Right ventricle myocardium superior (tissue), 1 donor: ENCODE results near the gene MEF2C. TPM values are rescaled to one million over a fixed set of nuclear protein-coding genes. Genes with fewer than 3 reads are reported as not detected.
A peak's percentile ranks its signal among the peaks of the same experiment; 100 is the strongest.
"Not testable (repeated sequence)": the region's sequence is repeated elsewhere in the genome, so short reads cannot be mapped to it uniquely, and the experiment has no call there.

ENCODE experiments used
- ATAC-seq: fragments of 200-7000 bp; cut with Tn5 transposase; one replicate; pipeline ENCODE4 v1.9.1; 2020; ENCODE audit warnings: mild to moderate bottlenecking; ENCODE audit not compliant: poor library complexity
- DNase-seq: peaks from one replicate; pipeline ENCODE4 v3.0.0-alpha.2; 2020
- intact Hi-C: fragments of 100-400 bp; cut with DNase I; formaldehyde crosslinking; loops from one replicate; pipeline ENCODE4 v1.11.2; 2022
- total RNA-seq: library from RNA; stranded (reverse); fragmentation: NEBNext Ultra II Directional; extraction: Animal tissue kit (Norgen Biotek cat#: 25700); gene quantifications from one replicate; pipeline ENCODE4 v1.2.1, GENCODE V29; 2021
- donor health status: DM: no; HTN: yes; CAD: no; lungs with severe emphysema.

The MEF2C gene
- total RNA-seq, 1 donor from 2014 or later = 52.3 TPM

DNA sequence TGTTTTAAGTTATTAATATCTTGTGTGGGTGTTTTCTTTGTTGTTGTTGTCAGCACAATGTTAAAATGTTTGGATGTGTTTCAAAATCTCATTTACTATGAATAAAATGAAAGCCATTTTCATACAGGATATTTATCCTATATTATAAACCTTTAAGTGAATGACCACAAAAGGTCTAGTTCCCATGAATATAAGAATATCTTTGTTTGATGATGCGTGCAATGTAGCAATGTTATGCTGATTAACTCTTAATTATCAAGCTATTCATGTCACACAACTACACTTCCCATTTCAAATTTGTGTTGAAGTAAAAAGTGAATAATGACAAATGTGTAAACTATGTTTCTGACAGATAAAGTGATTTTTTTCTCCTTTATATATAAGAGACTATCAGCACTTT lies 59.8 kb downstream of the MEF2C start:
- ATAC-seq (no peak), DNase-seq (no peak)
- intact Hi-C loops = no loop called here

DNA sequence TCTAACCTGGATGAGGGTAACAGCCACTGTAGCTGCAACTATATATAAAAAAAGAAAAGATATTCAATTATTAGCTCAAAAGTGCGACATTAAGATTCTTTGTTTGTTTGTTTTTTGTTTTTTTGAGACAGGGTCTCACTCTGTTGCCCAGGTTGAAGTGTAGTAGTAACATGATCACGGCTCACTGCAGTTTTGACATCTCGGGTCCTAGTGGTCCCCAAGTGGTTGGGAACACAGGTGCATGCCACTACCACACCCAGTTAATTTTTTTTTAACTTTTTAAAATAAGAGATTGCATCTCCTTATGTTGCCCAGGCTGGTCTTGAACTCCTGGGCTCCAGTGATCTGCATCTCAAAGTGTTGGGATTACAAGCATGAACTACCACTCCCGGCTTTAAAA lies 61.8 kb downstream of the MEF2C start:
- DNase-seq (no peak), ATAC-seq (no peak)
- intact Hi-C loops = no loop called here

DNA sequence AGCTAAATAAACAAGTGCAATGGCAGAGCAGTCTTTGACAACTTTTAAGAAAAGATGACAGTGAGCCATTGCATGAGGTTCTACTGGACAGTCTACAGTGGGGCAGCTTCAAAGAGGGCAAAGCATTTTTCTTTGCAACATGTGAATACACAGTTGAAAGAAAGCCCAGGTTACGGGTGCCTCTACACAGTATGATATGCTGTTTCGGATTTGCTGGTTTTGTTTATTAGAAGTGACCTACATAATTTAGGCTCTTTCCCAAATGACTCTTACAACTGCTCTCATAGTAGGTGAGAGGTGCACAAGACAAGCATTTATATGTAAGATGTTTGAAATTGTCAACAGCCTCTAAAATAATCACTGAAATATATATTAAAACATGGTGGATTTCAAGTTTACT lies 62.4 kb downstream of the MEF2C start:
- DNase-seq = no peak
- peak; percentile 18 for ATAC-seq
- intact Hi-C loops = no loop called here

DNA sequence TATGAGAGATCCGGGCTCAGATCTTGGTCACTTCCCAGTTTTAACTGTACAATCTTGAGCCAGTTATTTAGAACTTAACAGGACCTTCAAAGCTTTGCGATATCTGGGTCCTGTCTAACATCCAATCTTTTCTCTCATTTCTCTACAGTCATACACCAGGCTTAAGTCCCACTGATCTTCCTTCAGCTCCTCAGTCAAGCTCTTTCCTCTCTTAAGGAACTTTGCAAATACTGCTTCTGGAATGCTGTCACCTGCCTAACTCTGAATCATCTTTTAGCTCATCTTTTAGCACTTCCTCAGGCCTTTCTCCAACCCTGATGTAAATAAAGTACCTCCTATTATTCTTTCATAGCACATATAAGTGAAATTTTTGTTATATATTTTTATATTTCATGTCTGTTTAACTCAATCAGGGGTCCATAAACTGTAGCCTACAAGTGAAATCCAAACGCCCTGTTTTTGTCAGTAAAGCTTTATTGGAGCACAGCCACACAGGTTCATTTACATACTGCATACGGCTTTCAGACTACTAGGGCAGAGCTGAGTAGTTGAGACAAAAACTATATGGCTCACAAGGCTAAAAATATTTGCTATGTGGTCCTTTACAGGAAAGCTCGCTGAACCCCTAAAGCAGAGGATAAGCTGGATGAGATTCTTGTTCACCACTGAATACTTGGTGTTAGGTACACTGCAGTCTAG lies 63.5 kb downstream of the MEF2C start:
- ATAC-seq = no peak
- intact Hi-C loops = no loop called here
- no peak for DNase-seq

DNA sequence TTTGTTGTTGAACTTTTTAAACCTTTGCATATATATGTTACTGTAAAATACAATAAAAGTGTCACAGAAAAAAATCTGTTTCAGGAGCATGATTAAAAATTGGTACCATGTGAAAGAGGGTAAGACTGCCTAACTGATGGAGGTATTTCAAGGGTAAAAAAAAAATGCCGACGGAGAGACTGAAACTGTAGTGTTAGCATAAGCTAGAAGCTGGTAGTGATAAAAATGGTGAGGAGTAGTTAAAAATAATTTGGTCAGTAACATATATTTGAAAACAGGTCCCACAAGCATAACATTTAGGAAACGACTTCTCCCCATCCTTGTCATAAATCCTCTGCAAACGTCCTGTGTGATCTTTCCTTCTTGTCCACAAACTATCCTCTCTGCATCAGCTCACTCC lies 64.7 kb downstream of the MEF2C start:
- no peak for DNase-seq
- intact Hi-C loops = no loop called here
- no peak for ATAC-seq

DNA sequence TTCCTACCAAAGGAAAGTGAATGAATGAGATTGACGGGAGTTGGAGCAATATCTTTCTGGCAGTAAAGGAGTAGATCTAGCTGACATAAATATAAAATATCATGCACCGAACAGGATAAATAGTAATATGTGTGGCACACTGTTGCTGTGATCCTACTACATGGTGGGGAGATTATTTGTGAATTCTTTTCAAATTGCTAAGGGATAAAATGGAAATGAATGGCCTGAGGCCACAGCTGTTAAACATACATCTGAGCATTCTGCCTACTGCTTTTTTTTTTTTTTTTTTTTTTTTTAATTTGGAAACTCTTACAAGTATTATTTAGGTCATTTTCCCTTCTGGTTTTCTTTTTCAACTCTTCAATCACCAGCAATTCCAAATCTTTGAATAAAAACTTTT lies 66.8 kb downstream of the MEF2C start:
- intact Hi-C loops = no loop called here
- no peak for DNase-seq
- ATAC-seq = no peak

DNA sequence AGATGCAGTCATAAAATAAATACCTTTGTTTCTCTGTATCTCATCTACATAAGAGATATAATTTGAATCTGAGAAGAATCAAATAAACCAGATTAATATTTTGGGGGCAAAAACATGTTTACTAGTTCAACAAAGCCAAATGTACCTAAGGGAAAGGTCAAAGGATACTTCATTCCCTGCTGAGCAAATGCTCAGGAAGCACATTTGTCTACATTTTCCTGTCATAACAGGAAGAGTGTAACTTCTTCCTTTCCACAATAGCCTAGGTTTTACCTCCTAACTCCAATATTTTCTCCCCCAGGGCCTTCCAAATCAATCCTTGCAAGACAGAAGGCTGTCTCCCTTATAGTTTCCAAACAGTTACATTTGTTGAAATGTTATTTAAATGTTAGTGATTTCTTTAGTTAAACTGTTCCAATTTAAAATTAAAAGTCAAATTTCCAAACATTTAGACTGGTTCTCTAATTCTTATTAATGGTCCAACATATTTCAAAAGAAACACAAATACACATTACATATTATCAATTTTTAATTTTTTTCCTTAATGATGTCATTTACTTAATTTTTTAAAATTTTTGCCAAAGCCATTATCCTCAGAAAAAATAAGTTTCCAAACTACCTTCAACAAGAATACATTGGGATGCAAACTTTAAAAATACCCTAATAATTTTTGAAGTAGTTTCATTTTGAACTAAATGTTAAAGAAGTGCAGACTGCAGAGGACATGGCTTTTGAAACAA lies 67.8 kb downstream of the MEF2C start:
- intact Hi-C loops = no loop called here
- ATAC-seq = no peak
- DNase-seq = no peak

DNA sequence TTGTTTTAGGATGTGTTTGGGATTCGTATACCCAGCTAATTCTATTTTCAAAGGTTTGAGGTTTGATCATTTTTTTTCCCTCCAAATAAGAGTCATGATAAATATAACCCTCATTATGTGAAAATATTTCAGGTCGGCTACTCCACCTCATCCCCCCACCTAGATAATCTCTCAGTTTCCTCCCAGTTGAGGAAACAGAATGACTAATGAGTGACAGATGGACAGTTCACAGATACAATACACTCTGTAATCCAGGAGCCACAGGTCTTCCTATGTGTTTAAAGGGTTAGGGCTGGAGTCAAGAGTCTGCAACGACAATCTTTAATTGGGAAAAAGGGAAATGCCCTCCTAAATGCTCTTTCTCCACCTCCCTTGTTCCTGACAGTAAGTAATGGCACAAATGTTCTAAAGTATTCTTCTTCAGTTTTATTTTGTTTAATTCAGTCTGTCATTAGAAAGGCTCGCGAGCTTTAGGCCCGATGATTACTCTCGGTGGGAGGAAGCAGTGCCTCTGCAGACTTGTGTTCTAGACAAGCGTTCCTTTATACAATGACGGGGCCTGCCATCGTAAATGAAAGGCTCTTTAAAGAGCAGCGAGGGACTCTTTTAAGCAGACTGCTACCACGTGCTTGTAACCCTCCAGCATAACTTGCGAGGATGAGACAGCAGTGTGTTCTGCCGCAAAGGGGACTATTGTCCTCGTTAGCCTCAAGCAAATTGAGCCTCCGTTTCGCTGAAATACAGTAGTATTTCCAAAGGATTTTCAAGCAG lies 69.0 kb downstream of the MEF2C start:
- no peak for ATAC-seq
- DNase-seq = no peak
- intact Hi-C loops = no loop called here

DNA sequence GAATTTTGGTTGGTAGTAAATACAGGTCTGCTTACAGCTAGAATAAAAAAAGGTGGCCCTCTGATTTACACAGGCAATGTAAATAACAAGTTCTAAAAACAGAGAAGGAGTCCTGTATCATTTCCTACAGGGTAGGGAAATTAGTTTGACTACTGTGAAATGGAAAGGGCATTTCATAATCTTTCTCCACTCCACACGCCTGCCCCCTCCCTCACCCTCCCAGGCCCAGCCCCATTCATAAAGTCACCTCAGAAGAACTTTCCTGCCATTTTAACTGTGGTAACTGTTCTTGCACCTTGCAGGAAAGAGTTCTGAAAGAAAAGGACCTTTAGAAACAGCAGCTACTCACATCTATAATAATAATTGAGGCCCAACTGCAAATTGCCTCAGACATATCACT lies 69.7 kb downstream of the MEF2C start:
- ATAC-seq = peak; percentile 52
- intact Hi-C loops = no loop called here
- no peak for DNase-seq

DNA sequence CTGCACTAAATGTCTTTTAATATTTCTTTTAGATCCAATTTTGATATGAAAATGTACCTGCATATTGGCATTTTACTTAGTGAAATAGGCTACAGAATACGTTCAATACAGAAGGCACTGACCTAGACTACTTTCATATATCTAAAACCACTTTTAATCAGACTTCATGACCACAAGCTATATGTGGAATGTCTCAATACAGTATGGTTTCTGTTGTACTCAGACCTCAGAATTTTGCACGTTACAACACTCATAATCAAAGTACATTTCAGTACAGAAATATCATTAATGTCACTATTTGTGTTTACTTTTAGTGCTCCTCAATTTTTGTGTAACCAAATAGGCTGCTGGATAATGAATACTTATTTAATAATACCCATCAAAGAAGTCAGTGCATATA lies 74.8 kb downstream of the MEF2C start:
- intact Hi-C loops = no loop called here
- ATAC-seq (no peak), DNase-seq (no peak)

DNA sequence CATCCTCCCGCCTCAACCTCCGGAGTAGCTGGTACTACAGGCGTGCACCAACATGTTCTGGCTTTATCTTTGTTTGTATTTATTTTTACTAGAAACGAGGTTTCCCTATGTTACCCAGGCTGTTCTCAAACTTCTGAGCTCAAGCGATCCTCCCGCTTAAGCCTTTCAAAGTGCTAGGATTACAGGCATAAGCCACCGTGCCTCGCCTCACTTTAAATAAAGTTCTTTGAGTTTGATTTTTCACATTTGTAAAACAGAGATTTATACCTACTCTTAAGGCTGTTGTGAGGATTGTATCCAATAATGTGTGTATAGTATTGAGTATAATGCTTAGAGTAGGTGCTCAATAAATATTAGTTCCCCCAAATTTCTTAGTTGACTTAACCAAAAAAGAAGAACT lies 75.7 kb downstream of the MEF2C start:
- intact Hi-C loops = no loop called here
- DNase-seq = no peak
- no peak for ATAC-seq

DNA sequence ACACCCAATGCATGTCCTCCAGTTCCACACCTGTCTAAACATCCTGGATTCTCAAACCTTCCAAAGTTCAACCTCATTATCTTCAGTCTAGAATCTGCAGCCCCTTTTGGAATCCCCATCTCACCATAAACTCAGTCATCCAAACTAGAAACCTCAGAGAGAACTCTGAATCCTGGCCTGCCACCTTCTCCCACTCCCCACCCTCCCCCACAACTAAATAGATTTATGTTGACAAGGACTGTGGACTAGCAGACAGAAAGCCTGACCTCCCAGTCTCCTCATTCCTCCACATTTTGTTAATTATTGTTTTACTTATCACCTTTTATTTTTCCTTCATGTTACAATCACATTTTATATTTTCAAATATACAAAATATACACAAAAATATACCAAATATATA lies 76.6 kb downstream of the MEF2C start:
- DNase-seq = no peak
- ATAC-seq = no peak
- intact Hi-C loops = no loop called here

DNA sequence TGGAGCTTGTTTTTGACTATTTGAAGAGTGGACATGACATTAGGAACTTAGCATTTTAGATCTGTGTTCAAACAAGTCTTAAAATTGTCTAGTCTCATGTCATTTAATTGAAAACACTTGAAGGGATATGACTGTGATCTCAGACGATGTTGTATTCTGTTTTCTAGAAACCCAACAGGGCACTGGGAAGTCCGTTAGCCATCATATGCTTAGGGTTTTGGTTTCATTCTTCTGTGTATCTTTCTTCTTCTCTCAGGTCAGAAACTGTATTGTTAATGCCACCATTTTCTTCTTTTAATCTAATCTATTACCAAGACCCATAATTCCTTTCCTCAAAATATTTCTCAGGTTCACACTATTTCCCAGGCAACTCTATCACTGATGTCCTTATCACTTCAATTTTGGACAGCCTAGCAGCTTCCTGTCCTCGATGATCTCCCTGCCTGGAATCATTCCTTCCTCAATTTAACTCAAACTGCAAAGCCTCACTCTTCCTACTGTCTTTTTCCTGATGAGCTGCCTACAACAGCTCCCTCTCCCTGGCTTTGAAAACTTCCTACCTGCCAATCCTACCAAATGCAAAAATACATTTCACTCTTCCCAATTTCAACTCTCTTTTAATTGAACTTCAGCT lies 77.7 kb downstream of the MEF2C start:
- ATAC-seq (no peak), DNase-seq (no peak)
- intact Hi-C loops = no loop called here

DNA sequence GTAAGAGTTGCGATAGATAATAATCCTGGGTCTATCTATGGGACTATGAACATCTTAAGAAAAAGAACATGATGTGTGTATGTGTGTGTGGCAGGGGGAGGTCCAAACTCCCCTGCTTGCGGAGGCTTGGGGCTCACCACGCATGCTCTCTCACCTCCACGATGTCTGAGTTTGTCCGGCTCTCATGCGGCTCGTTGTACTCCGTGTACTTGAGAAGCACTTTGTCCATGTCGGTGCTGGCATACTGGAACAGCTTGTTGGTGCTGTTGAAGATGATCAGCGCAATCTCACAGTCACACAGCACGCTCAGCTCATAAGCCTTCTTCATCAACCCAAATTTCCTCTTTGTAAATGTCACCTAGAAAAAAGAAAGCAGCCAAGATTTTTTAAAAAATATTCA lies 78.5 kb downstream of the MEF2C start:
- intact Hi-C loops = no loop called here
- DNase-seq = no peak
- ATAC-seq = no peak

DNA sequence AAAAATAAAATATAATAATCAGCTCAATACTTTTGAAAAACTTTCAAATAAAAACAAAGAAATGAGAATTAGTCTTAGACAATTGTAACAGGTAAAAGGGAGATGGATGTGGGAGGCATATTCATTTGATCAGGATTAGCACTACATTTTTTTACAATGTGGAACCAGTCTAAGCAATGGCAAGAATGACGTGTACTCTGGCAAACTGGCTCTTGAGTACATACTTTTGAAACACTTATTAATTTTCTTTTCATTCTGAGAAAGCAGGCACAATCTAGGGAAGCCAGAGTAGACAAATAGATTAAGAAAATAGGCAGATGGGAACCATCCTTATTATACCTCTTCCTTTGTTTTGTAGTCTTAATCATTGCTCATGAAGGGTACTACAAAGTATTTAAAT lies 79.7 kb downstream of the MEF2C start:
- no peak for DNase-seq
- intact Hi-C loops = no loop called here
- no peak for ATAC-seq

DNA sequence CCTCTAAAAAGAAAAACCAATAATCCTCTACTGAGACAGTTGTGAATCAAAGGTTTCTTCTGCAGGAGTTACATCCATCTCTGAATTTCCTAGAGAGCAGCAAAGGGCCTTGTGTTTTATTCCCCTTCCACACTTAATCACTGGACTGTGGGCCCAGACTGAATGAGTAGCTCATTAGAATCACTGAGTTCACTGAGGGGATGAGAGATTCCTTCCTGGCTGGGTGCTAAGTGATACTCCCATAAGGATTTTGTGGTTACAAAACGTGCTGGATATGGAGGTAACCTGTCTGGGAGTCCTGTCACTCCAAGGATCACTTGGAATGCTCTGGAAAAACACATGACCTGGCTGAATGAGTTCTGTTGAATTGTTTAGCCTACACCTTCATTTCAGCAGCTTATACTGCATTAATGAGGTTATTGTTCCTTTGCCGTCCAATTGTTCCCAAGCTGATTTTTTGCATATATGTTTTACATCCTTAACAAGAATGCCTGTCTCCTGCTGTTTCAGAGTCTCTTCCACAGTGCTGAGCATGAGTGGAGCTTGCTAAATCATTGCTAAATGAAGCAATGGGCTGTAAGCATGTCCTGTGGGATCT lies 82.9 kb downstream of the MEF2C start:
- ATAC-seq = no peak
- intact Hi-C loops = no loop called here
- no peak for DNase-seq

DNA sequence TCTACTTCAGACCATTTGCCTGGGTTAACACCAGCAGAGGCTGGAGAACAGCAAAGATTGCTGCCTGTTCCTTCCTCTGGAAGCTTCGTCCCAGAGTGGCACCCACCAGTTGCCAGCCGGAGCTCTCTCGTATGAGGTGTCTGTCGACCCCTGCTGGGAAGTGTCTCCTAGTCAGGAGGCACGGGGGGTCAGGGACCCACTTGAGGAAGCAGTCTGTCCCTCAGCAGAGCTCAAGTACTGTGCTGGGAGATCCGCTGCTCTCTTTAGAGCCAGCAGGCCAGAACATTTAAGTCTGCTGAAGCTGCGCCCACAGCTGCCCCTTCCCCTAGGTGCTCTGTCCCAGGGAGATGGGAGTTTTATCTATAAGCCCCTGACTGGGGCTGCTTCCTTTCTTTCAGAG lies 84.1 kb downstream of the MEF2C start:
- intact Hi-C loops, DNase-seq, ATAC-seq: not testable (repeated sequence)

DNA sequence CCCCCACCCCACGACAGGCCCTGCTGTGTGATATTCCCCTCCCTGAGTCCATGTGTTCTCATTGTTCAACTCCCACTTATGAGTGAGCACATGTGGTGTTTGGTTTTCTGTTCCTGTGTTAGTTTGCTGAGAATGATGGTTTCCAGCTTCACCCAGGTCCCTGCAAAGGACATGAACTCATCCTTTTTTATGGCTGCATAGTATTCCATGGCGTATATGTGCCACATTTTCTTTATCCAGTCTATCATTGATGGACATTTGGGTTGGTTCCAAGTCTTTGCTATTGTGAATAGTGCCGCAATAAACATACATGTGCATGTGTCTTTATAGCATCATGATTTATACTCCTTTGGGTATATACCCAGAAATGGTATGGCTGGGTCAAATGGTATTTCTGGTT lies 89.2 kb downstream of the MEF2C start:
- intact Hi-C loops, ATAC-seq, DNase-seq: not testable (repeated sequence)
